ENCODE data around the gene TMEM176A.

DNA sequence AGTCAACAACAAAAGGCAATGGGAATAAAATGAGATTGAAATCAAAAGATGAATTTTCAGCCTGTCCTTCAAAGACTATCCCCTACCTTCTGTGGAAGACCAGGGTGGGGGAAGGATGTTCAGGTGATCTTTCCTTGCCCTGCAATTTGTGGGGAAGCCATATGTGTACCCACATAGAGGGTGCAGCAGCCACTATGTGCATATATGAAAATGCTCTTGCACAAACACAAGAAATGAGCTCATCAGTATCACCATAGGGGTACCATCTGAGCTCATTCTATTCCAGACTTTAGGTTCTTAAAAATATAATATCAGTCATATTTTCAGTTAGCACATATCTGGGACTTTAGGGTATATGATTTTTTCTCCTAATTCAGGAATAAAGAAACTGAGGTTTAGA is 45.6 kb upstream of the TMEM176A start:
- TF ChIP-seq CTCF (IDR thresholded peaks at IDR 0.05) (no peak), POLR2A (IDR thresholded peaks at IDR 0.05) (no peak)
